Stomach (tissue), 4 donors: Measurements from ENCODE around the gene IPPK.

Experiments
- EP300 ChIP-seq: sonication (generic); formaldehyde crosslinking; IDR thresholded peaks from one replicate; pipeline ENCODE4 v1.6.1; 2017; ENCODE audit warnings: antibody characterized with exemption
- POLR2A ChIP-seq, 4 donors: fragments of 450-650 bp; IDR thresholded peaks; one replicate each; pipeline ENCODE4 v1.6.1; 2016; ENCODE audit warnings: antibody characterized with exemption in 4 of 4, control low read depth in 2 of 4, mild to moderate bottlenecking in 1 of 4, moderate library complexity in 1 of 4
- POLR2AphosphoS5 ChIP-seq, 3 donors: sonication (generic); formaldehyde crosslinking; IDR thresholded peaks; one replicate each; pipeline ENCODE4 v1.6.1; 2016; ENCODE audit warnings: antibody characterized with exemption in 3 of 3
- TF ChIP-seq, protein P1 (sequence below), 7 experiments: fragments of 450-650 bp in 4 of 7; fragments of 200-600 bp in 3 of 7; sonication (generic) in 3 of 7; IDR thresholded peaks; one replicate each; pipeline ENCODE4 v1.5.1; 2016 to 2019; ENCODE audit warnings: antibody characterized with exemption in 7 of 7, control low read depth in 2 of 7, mild to moderate bottlenecking in 1 of 7

DNA sequence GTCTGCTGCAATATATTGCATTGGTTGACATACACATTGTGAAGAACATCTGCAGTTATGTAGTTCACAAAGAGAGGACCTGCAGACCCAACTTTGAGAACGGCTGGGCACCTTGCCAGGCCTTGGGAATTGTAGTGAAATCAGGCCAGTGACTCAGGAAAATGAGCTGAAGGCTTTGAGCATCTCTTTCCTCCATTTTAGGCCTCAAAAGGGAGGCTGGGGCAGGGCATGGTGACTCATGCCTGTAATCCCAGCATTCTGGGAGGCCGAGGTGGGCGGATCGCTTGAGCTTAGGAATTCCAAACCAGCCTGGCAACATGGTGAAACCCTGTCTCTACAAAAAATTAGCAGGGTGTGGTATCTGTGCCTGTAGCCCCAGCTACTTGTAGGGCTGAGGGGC lies 1.4 kb upstream of the IPPK start:
- TF ChIP-seq, protein P1, sequence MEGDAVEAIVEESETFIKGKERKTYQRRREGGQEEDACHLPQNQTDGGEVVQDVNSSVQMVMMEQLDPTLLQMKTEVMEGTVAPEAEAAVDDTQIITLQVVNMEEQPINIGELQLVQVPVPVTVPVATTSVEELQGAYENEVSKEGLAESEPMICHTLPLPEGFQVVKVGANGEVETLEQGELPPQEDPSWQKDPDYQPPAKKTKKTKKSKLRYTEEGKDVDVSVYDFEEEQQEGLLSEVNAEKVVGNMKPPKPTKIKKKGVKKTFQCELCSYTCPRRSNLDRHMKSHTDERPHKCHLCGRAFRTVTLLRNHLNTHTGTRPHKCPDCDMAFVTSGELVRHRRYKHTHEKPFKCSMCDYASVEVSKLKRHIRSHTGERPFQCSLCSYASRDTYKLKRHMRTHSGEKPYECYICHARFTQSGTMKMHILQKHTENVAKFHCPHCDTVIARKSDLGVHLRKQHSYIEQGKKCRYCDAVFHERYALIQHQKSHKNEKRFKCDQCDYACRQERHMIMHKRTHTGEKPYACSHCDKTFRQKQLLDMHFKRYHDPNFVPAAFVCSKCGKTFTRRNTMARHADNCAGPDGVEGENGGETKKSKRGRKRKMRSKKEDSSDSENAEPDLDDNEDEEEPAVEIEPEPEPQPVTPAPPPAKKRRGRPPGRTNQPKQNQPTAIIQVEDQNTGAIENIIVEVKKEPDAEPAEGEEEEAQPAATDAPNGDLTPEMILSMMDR (IDR thresholded peaks at IDR 0.05) = no peak
- TF ChIP-seq POLR2AphosphoS5 (IDR thresholded peaks at IDR 0.05) (no peak), POLR2A (IDR thresholded peaks at IDR 0.05) (no peak), EP300 (no peak)
